HG03521 (cell line): ENCODE results near the gene SLC25A46.
"Not testable (repeated sequence)": the region's sequence is repeated elsewhere in the genome, so short reads cannot be mapped to it uniquely, and the experiment has no call there.

Experiments used
- ATAC-seq: cut with Tn5 transposase; IDR thresholded peaks from one replicate; pipeline ENCODE4 v1.9.1; 2021; ENCODE audit warnings: mild to moderate bottlenecking, moderate library complexity; ENCODE audit not compliant: unreplicated experiment

The SLC25A46 gene

GRCh38 chr5:110754181-110754580 lies 15.4 kb downstream of the SLC25A46 start:
- ATAC-seq: no peak

DNA sequence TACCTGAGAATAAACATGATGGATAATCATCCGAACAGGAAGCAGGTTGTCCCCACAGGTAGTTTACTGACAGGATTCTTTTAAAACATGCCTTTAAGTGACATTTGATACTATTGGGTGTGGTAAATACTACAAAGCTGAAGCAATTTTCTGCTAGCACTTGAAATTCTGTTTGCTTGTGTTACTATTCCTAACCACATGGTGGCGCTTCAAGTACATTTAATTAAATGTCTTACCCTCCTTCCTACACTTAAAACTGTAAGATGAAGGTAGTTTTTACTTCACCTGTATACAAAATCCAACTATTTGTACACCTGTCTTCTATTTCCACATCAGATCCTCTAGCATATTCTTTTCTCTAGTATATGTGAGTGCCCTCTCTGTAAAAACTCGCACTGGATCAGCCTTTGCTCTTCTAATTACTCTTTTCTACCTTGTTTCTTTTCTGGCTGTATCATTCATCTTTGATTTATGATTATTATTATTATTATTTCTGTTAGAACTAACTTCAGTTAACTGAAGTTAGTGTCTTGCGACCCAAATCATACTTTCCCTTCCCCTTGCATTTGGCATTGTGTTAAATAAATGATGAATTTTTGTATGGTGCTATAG lies 18.4 kb downstream of the SLC25A46 start:
- no peak for ATAC-seq

- no peak for ATAC-seq
Measured at GRCh38 chr5:110760158-110760557, 21.4 kb downstream of the SLC25A46 start.

DNA sequence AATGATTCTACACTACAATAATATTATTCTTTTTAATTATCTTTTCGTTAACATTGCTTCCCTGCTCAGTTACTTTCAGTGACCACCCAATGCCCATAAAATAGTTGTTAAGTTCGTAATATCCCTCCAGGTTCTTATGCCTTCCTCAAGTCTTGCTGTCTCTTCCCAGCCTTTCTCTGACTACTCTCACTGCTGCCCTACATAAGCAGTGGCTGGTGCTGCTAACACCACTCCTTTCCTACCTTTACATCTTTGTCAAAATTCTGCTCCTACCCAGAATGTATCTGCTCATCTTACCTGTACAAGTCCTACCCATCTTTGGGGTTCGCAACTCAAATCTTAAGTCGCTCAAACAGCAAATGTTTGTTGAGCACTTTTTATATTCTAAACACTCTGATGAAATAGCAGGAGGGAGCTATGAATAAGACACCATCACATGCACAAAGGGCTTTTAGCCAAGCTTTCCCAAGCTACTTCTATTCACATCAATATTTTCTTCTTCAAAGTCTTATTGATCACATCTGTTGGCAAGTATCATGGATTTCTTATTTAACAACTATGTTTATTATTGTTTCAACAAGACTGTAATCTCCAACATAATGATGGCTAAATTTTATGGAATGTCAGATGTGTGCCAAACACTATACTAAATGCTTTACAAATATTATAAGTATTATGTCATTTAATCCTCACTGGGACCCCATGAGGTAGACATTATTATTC lies 29.5 kb downstream of the SLC25A46 start:
- ATAC-seq: no peak

DNA sequence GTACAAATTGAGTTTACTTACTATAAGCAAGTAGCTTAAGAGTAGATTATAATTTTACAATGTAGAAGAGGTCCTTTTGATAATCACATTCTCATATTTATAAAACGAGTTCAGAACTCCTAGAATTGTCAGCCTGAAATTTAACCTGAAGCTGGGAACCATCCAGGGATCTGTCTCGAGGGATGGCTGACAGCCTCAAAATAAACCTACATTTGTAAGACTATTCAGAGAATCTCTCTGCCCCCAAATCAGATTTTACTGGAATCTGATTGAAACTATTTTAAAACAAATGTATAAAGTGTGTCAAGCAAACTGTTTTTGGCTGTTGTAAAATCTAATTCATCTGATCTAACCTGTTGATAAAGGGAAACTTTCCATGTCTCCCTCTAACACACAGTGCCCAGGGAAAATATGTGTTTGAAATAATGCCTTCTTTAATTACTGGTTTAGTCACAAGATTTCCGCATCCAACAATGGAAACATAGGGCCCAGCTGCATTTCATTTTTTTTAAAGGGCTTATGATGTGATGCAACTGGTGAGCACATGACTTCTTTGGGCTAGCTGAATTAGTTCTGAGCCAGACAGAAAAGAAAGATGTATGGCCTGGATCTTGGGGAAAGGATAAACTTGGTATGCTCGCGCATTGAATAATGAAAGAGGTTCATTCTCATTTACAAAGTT lies 30.3 kb downstream of the SLC25A46 start:
- ATAC-seq: no peak

DNA sequence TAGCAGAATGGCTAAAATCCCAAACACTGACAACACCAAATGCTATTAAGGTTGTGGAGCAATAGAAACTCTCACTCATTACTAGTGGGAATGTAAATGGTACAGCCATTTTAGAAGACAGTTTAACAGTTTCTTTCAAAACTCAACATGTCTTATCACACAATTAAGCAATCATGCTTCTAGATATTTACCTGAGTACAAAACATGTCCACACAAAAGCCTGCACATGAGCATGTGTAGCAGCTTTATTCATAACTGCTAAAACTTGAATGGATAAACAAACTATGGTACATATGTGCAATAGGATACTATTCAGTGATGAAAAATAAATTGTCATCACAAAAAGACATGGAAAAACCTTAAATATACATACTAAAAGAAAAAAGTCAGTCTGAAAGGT lies 31.5 kb downstream of the SLC25A46 start:
- no peak for ATAC-seq

DNA sequence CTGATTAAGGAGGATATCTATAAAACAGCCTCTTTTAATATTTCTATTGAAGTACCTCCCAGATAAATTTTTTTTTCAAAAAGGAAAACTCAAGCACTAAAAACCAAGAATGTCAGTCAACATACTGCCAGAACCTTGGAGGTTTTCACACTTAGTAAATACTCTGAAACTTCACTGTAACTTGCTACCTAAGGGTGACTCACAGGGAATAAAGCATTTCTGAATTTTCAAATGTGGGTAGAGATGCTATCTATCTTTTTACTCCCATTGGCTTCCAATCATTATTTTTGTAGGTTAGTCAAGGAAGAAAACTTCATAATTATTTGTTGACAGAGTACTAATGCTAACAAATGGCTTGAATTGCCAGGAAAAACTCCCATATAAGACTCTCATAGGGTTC lies 46.1 kb downstream of the SLC25A46 start:
- no peak for ATAC-seq

DNA sequence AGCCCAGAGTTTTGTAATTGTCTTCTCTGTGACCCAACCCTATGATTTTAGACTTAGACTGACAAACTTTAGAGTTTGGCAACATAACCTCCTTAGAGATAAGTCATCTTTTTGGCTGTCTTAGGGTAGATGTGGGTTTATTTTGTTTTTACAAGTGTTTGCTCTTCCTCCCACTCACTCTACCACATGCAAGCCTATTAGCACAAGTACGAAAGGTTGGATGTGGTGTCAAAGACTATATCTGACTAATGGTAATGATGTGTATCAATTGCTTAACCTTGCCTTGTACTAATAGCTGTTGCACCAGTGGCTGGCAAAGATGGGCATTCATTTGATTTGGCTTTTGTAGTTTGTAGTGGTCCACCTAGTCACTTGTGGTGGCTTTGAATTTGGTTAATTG lies 46.5 kb downstream of the SLC25A46 start:
- no peak for ATAC-seq

- not testable (repeated sequence) for ATAC-seq
Measured at GRCh38 chr5:110788006-110788405, 49.2 kb downstream of the SLC25A46 start.

DNA sequence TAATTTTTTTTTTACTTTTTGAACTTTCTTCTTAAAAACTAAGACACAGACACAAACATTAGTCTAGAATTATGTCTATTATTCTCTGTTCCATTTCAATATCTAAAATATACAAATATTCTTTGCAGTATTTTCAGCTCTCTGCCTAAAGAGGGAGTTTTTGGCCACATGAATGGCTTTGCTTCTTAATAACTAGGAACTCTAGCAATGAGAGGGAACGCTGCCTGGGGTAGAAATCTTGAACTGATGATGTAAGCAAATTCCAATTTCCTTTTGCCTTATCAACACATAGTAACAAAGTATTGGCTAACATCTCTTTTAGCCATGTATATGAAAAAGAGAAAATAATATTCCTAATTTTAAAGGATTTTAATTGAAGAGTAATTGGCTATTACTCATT lies 51.9 kb downstream of the SLC25A46 start:
- no peak for ATAC-seq

GRCh38 chr5:110802998-110803397 lies 64.2 kb downstream of the SLC25A46 start:
- no peak for ATAC-seq

- no peak for ATAC-seq
Measured at GRCh38 chr5:110803467-110804326, 64.9 kb downstream of the SLC25A46 start.

GRCh38 chr5:110807169-110807568 lies 68.4 kb downstream of the SLC25A46 start:
- ATAC-seq: no peak

GRCh38 chr5:110809006-110809405 lies 70.2 kb downstream of the SLC25A46 start:
- no peak for ATAC-seq
